Measurements from ENCODE around the gene ZP2.

DNA sequence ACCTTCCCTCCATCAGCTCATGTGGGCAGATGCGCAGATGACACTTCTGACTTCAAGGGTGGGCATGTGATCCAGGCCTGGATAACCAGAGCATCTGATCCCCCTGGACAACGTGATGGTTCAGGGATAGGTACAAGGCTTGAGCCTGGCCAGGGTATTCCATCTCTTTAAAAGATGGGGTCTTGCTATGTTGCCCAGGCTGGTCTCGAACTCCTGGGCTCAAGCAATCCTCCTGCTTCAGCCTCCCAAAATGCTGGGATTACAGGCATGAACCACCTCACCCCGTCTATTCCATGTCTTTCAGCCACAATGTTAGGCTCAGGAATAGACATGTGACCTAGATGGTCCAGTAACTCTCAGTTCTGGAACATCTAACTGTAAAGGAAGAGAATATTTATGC lies 45.9 kb upstream of the ZP2 start:
- TF ChIP-seq, protein P1, sequence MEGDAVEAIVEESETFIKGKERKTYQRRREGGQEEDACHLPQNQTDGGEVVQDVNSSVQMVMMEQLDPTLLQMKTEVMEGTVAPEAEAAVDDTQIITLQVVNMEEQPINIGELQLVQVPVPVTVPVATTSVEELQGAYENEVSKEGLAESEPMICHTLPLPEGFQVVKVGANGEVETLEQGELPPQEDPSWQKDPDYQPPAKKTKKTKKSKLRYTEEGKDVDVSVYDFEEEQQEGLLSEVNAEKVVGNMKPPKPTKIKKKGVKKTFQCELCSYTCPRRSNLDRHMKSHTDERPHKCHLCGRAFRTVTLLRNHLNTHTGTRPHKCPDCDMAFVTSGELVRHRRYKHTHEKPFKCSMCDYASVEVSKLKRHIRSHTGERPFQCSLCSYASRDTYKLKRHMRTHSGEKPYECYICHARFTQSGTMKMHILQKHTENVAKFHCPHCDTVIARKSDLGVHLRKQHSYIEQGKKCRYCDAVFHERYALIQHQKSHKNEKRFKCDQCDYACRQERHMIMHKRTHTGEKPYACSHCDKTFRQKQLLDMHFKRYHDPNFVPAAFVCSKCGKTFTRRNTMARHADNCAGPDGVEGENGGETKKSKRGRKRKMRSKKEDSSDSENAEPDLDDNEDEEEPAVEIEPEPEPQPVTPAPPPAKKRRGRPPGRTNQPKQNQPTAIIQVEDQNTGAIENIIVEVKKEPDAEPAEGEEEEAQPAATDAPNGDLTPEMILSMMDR (IDR thresholded peaks at IDR 0.05 in 2 of 3, conservative IDR thresholded peaks at IDR 0.05 in 1 of 3; ENCODE audit: insufficient read depth in 2 of 3, low read depth in 1 of 3, low read length in 3 of 3): no peak
- TF ChIP-seq SRSF1 (IDR thresholded peaks at IDR 0.05; ENCODE audit: low read depth, low read length) (no peak), HMG20A (CRISPR knock-in tag; conservative IDR thresholded peaks at IDR 0.05) (no peak), RAD21 (CRISPR knock-in tag; conservative IDR thresholded peaks at IDR 0.05 in 1 of 2, IDR thresholded peaks at IDR 0.05 in 1 of 2) (no peak), POLR3A (IDR thresholded peaks at IDR 0.05; ENCODE audit: borderline replicate concordance, extremely low read depth, insufficient read depth, insufficient read length) (no peak)
- TF ChIP-seq, protein P2, sequence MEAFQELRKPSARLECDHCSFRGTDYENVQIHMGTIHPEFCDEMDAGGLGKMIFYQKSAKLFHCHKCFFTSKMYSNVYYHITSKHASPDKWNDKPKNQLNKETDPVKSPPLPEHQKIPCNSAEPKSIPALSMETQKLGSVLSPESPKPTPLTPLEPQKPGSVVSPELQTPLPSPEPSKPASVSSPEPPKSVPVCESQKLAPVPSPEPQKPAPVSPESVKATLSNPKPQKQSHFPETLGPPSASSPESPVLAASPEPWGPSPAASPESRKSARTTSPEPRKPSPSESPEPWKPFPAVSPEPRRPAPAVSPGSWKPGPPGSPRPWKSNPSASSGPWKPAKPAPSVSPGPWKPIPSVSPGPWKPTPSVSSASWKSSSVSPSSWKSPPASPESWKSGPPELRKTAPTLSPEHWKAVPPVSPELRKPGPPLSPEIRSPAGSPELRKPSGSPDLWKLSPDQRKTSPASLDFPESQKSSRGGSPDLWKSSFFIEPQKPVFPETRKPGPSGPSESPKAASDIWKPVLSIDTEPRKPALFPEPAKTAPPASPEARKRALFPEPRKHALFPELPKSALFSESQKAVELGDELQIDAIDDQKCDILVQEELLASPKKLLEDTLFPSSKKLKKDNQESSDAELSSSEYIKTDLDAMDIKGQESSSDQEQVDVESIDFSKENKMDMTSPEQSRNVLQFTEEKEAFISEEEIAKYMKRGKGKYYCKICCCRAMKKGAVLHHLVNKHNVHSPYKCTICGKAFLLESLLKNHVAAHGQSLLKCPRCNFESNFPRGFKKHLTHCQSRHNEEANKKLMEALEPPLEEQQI (IDR thresholded peaks at IDR 0.05): no peak
